HepG2 (cell line): ENCODE data around the gene MMP23B.

Experiments
- NFATC3 ChIP-seq: sonication (generic); formaldehyde crosslinking; IDR thresholded peaks from 2 replicates; pipeline ENCODE4 v1.5.1; 2020; ENCODE audit warnings: mild to moderate bottlenecking, missing genetic modification reagents
- TF ChIP-seq, protein P1 (sequence below): sonication (generic); formaldehyde crosslinking; IDR thresholded peaks from 2 replicates; pipeline ENCODE4 v1.5.0; 2020; ENCODE audit warnings: mild to moderate bottlenecking, missing genetic modification reagents

DNA sequence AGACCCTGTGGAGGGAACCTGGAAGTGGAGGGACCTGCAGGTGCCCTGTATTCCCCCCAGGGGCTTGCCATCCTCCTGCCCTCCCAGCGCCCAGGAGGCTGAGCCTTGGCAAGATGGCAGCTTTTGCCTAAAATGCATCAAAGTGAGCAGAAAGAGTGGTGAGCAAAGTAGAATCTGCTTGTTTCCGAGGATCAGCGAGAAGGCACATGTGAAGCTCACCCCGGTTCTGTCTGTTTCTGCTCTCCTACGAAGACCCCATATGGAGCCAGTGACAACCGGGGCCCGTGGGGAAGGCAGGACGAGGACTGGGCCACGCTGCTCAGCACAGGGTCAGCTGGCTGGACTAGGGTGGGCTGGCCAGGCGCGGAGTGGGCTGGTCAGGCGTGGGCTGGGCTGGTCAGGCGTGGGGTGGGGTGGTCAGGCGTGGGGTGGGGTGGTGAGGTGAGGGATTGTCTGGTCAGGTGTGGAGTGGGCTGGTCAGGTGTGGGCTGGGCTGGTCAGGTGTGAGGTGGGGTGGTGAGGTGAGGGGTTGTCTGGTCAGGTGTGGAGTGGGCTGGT lies 26.9 kb upstream of the MMP23B start:
- TF ChIP-seq, protein P1, sequence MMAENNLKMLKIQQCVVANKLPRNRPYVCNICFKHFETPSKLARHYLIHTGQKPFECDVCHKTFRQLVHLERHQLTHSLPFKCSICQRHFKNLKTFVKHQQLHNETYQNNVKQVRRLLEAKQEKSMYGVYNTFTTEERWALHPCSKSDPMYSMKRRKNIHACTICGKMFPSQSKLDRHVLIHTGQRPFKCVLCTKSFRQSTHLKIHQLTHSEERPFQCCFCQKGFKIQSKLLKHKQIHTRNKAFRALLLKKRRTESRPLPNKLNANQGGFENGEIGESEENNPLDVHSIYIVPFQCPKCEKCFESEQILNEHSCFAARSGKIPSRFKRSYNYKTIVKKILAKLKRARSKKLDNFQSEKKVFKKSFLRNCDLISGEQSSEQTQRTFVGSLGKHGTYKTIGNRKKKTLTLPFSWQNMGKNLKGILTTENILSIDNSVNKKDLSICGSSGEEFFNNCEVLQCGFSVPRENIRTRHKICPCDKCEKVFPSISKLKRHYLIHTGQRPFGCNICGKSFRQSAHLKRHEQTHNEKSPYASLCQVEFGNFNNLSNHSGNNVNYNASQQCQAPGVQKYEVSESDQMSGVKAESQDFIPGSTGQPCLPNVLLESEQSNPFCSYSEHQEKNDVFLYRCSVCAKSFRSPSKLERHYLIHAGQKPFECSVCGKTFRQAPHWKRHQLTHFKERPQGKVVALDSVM (CRISPR knock-in tag) = no peak
- TF ChIP-seq NFATC3 (CRISPR knock-in tag) = no peak
